OCI-LY1 (cell line): ENCODE measurements around the gene FAM111A.

Experiments used
- EZH2 ChIP-seq: fragments of 200-600 bp; sonication (generic), shearing (Covaris generic); IDR thresholded peaks from 2 replicates; pipeline ENCODE4 v1.8.0; 2017; ENCODE audit warnings: borderline replicate concordance, mixed run types, mild to moderate bottlenecking, antibody characterized with exemption, low read length, moderate library complexity, mixed read lengths
- TF ChIP-seq, protein P1 (sequence below): fragments of 200-600 bp; sonication (generic), shearing (Covaris generic); IDR thresholded peaks from 2 replicates; pipeline ENCODE4 v1.5.1; 2017; ENCODE audit warnings: mild to moderate bottlenecking, antibody characterized with exemption, low read length, moderate library complexity, mixed read lengths

DNA sequence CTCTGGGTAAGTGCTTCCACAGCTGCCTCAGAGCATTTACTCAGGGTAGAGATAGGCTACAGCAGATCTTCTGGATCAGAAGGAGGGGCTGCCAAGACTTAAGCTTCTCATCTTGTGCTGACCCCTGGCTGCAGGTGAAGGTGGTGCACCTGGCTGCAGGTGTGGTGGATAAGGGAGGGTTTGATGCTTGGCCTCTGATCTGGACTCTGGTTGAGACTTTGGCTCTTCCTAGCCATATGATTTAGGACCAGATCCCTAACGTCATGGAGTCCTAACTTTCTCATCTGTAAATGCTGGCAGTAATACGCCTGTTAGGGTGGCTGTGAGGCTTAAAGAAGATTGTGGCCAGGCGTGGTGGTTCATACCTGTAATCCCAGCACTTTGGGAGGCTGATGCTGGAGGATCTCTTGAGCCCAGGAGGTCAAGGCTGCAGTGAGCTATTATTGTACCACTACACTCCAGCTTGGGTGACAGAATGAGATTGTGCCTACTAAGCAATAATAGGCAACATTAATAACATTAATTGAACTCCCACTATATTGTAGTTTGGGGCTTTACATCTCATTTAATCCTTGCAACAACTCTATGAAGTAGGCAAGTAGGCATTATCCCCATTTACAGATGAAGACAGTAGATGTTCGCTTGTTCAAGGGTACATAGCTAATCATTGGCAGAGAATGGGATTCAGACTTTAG lies 39.9 kb downstream of the FAM111A start:
- TF ChIP-seq, protein P1, sequence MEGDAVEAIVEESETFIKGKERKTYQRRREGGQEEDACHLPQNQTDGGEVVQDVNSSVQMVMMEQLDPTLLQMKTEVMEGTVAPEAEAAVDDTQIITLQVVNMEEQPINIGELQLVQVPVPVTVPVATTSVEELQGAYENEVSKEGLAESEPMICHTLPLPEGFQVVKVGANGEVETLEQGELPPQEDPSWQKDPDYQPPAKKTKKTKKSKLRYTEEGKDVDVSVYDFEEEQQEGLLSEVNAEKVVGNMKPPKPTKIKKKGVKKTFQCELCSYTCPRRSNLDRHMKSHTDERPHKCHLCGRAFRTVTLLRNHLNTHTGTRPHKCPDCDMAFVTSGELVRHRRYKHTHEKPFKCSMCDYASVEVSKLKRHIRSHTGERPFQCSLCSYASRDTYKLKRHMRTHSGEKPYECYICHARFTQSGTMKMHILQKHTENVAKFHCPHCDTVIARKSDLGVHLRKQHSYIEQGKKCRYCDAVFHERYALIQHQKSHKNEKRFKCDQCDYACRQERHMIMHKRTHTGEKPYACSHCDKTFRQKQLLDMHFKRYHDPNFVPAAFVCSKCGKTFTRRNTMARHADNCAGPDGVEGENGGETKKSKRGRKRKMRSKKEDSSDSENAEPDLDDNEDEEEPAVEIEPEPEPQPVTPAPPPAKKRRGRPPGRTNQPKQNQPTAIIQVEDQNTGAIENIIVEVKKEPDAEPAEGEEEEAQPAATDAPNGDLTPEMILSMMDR, result peak; percentile 69
- no peak for TF ChIP-seq EZH2
